GM18858 (cell line): ENCODE measurements around the gene ISM2.

Experiments used
- ATAC-seq: cut with Tn5 transposase; IDR thresholded peaks from one replicate; pipeline ENCODE4 v1.9.1; 2021; ENCODE audit not compliant: unreplicated experiment

The ISM2 gene

GRCh38 chr14:77508876-77509275, 10.3 kb upstream of the ISM2 start:
- no peak for ATAC-seq

GRCh38 chr14:77508249-77508648, 9.6 kb upstream of the ISM2 start:
- ATAC-seq: no peak

- no peak for ATAC-seq
Observed at GRCh38 chr14:77507762-77508161, 9.1 kb upstream of the ISM2 start.

GRCh38 chr14:77505031-77505430, 6.4 kb upstream of the ISM2 start:
- ATAC-seq: no peak

DNA sequence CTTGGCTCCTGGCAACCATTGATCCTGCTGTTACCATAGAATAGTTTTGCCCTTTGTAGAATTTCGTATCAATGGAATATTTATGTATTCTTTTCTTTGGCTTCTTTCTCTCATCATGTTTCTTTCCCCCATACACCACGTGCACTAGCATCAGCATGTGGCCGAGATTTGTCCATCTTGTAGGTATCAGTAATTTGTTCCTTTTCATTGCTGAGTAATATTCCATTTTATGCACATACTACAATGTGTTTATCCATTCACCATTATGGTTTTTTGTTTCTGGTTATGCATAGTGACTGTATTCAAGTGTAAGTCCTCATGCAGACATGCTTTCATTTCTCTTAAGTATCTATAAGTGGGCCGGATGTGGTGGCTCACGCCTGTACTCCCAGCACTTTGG, 4.5 kb upstream of the ISM2 start:
- no peak for ATAC-seq

- ATAC-seq: no peak
Observed at GRCh38 chr14:77502109-77502782, 3.6 kb upstream of the ISM2 start.

GRCh38 chr14:77498984-77499527, 440 bp upstream of the ISM2 start:
- ATAC-seq: no peak

DNA sequence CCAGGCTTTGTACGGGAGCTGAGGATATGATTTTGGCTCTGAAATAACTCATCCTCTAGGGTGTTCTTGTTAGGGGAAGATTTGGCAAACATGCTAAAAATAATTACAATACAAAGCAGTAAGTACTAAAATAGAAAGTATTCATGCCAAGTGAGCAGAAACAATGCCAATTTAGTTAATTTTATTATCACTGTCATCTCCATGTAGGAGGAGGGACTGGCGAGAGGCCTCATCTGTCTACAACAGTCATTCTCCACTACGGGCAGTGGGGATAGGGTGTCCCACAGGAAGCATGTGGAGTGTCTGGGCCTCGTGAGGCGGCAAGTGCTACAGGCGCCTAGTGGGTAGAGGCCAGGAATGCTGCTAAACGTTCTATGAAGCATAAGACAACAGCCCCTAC, 3.3 kb downstream of the ISM2 start:
- no peak for ATAC-seq

GRCh38 chr14:77491056-77491455, 7.6 kb downstream of the ISM2 start:
- ATAC-seq: no peak

GRCh38 chr14:77490347-77490986, 8.1 kb downstream of the ISM2 start:
- ATAC-seq: no peak

DNA sequence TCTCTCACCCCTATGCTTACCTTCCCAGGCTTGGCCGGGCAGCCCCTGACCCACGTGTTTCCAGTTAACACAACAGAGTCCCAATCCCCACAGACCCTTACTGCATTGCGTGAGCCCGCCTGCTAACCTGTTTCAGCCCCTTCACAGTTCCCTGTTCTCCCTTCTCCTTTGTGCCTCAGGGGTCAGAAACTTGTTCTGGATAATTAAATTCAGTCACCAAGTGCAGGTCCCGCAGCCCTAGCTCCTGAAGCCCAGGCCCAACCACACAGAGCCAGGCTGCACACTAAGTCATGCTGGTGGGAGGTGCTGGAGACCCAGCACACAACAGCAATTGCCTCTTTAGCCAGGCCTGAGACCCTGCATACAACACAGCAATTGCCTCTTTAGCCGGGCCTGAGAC, 9.6 kb downstream of the ISM2 start:
- no peak for ATAC-seq

DNA sequence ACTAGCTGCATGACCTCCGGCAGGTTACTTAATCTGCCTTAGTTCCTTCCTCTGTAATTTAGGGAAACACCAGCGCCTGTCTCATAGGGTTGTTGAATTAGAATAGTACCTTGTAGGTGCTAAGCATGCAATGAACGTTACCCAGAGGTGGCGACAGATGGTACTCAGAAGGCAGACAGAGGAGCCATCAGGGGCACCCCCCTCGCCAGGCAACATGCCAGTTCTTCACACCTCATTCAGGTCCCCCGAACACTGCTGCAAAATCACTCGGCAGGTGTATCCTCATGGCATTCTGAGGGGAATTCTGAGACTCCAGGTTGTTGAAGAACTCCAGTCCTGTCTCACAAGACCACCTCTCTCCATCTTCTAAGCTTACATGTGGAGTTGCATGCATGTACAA, 10.1 kb downstream of the ISM2 start:
- no peak for ATAC-seq

GRCh38 chr14:77485901-77486678, 12.5 kb downstream of the ISM2 start:
- no peak for ATAC-seq

GRCh38 chr14:77485256-77485655, 13.4 kb downstream of the ISM2 start:
- ATAC-seq: no peak

GRCh38 chr14:77482422-77482821, 16.2 kb downstream of the ISM2 start:
- no peak for ATAC-seq

DNA sequence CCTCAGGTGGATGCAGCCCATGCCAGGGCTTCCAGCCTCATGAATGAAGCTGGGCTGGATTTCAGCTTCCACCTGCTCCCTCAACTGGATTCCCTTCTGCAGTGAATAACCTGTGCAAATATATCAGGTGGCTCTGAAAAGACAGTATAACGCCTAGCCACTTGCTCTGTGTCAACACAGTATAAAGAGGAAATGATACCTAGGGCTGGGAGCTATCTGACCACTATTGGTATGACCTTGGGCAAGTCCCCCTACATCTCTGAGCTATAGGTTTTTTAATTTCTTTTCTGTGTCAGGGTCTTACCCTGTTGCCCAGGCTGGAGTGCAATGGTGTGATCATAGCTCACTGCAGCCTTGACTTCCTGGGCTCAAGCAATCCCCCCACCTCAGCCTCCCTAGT, 19.8 kb downstream of the ISM2 start:
- peak; percentile 96 for ATAC-seq

GRCh38 chr14:77478029-77478428, 20.6 kb downstream of the ISM2 start:
- no peak for ATAC-seq

DNA sequence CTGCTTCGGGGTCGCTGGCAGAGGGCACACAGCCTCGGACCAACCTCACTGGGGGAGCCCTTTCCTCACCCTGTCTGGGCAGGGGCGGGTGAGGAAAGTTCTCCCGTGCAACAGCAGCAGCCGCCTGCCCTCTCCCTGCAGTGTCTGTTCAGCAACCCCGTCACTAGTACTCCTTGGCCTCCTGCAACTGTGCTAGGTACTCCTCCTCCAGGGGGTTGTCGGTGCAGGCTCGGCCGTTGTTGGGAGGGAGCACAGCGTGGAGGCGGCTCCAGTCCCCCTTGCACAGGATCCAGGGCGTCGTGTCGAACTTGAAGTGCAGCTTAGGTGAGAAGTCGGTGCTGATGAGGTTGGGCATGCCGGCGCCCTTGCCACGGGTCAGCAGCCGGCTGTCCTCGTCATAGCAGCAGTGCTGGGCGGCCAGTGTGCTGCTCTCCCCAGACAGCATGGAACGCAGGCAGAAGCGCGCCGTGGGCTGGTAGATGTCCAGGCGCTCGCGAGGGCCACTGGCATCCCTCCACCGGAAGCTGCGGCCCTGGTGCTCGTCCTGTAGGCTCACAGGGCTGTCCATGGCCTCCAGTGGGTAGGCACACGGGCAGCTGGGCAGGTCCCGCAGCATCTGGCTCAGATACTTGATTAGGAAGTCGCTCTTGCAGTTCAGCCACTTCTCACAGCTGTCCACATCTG, 23.0 kb downstream of the ISM2 start:
- no peak for ATAC-seq

DNA sequence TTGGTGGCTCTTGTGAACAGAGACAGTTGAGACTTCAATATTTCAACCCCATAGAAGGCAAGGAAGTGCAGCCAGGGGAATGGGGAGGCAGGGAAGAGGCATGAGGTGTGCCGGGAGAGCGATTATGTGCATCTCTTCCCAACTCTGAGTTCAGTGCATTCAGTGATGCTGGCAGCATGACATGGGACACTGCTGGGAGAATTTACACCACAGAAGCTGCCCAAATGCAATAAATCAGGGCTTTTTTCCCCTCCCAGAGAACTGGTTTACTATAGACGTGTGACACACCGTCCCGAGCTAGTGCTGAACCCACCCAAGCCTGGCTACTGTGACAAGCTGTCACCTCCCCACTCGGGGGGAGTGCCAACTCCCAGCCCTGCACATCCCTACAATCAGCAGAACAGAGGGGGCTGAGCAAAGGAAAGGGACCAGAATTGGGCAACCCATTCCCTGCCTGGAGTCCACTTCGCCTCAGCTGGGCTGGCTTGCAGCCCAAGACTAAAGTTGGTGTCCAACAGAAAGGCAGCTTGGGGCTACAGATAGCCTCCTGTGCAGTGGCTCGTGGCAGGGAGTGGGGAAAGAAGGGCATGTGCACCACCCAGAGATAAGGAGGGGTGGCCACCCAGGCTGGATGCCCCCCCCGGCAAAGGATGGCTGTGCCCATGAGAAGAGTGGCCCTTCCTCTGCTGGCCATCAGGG, 24.0 kb downstream of the ISM2 start:
- ATAC-seq: no peak

GRCh38 chr14:77473921-77474320, 24.7 kb downstream of the ISM2 start:
- no peak for ATAC-seq
